ENCODE data around the gene OTULIN.

DNA sequence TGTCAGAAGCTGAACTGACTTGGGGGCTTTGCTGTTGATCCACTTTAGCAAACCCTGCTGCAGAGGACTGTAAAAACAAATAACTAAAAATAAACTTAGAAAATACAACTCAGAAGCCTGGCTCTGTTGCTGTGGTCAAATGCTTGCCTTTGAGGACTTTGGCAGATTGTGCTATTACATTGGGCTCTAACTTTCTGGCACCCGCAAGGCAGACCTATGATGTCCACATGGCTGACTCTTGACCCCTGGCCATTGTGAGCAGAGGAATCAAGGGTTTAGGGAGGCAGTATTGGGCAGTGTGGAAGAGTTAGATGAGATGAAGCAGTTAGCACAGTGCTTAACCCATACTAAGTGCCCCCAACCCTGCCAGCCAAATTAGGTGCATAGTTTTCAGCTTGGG, 34.0 kb downstream of the OTULIN start:
- TF ChIP-seq CTCF (IDR thresholded peaks at IDR 0.05) = no peak
- TF ChIP-seq POLR2A (IDR thresholded peaks at IDR 0.05) = no peak
- TF ChIP-seq EP300 (IDR thresholded peaks at IDR 0.05) = no peak

All from tibial nerve (tissue), 4 donors.